ENCODE data around the gene FIBCD1. TPM values are rescaled to one million over a fixed set of nuclear protein-coding genes. Genes with fewer than 3 reads are reported as not detected.

The FIBCD1 gene
- total RNA-seq, 1 donor from 2014 or later, result 0.66 TPM

GRCh38 chr9:130963337-130963908 lies 24.4 kb upstream of the FIBCD1 start:
- H3K9ac ChIP-seq (ENCODE audit: low read length), result peak overlapping the region; percentile 47
- Mint-ChIP-seq H3K27ac (ENCODE audit: unreplicated experiment) (no peak overlapping the region), H3K4me1 (ENCODE audit: low read depth, unreplicated experiment) (peaks cover 6% of the 10 kb centered on the region)

DNA sequence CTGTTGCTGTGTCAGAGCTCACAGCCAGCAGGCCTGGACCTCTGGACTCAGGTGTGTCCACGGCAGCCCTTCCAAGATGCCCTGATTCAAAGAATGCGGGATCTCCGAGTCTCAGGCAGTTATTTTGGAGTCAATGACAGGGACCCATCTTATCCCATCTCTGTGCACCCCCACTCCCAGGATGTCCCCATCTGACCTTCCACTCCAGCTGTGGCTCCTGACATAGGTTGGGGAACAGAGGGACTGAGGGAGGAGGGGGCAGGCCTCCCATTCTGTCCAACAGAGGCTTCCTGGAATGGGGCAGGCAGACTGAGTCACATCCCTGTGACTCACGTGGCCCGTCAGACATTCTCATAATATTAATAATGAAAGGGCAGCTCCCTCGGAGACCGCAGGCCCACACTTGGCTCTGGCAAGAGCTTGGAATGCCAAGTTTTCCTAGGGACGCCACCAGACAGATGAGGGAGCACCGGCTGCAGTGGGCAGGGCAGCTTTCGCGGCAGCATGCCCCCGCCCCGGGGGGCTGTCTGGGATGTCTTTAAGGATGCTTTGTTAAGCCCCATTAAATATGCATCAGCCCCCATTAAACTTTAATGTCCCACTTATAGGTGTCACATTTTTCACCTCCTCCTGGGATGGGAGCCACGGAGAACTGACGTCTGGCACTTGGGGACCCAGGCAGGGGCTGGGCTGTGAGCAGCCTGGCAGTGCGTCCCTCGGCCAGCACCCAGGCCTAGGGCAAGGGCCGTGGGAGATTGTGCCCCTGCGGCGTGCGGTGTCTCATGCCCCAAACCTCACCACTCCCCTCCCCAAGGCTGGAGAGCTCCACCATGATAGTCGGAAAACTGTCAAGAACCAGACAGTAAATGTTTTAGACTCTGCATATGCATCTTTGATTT lies 23.6 kb upstream of the FIBCD1 start:
- peaks cover 6% of the 10 kb centered on the region for H3K4me1 Mint-ChIP-seq (ENCODE audit: low read depth, unreplicated experiment)
- Histone ChIP-seq H3K79me2 (ENCODE audit: insufficient read depth, low read length) (no peaks in the 10 kb centered on the region), H3K4me3 (ENCODE audit: insufficient read depth, low read depth, low read length) (peak overlapping the region; percentile 30), H2AFZ (ENCODE audit: low read depth, low read length) (no peak overlapping the region), H3K27me3 (ENCODE audit: insufficient read depth, low read length) (no peaks in the 10 kb centered on the region), H3K4me2 (ENCODE audit: low read length) (peak overlapping the region; percentile 75), H4K20me1 (ENCODE audit: insufficient read depth, low read length) (no peaks in the 10 kb centered on the region), H3K9ac (ENCODE audit: low read length) (peak overlapping the region; percentile 47), H3K9me3 (ENCODE audit: insufficient read depth, low read depth, low read length) (peaks cover 8% of the 10 kb centered on the region), H3K36me3 (ENCODE audit: insufficient read depth, low read length) (no peaks in the 10 kb centered on the region), H3K27ac (ENCODE audit: low read depth, low read length) (peak overlapping the region; percentile 52), H3K4me1 (ENCODE audit: insufficient read depth, low read length) (peaks cover 18% of the 10 kb centered on the region)
- peak overlapping the region; percentile 85 for H3K27ac Mint-ChIP-seq (ENCODE audit: unreplicated experiment)
- H3K27me3 Mint-ChIP-seq (ENCODE audit: low read depth, unreplicated experiment), result peaks cover 9% of the 10 kb centered on the region
- no peak for FAIRE-seq
- no peak overlapping the region for H3K4me3 Mint-ChIP-seq (ENCODE audit: unreplicated experiment)
- peak; percentile 95 for DNase-seq (ENCODE audit: low read depth)
- peaks cover 2% of the 10 kb centered on the region for H3K36me3 Mint-ChIP-seq (ENCODE audit: low read depth, unreplicated experiment)
- no peak for TF ChIP-seq EZH2 (IDR thresholded peaks at IDR 0.05; ENCODE audit: insufficient read depth, low read length)
- TF ChIP-seq CTCF (IDR thresholded peaks at IDR 0.05; ENCODE audit: insufficient read depth, low read depth, low read length), result no peak
- peaks cover 15% of the 10 kb centered on the region for H3K9me3 Mint-ChIP-seq (ENCODE audit: unreplicated experiment)

More at GRCh38 chr9:130963337-130963908, 24.4 kb upstream of the FIBCD1 start:
- Histone ChIP-seq H3K4me1 (ENCODE audit: insufficient read depth, low read length) (peaks cover 18% of the 10 kb centered on the region), H4K20me1 (ENCODE audit: insufficient read depth, low read length) (no peaks in the 10 kb centered on the region), H3K27me3 (ENCODE audit: insufficient read depth, low read length) (no peaks in the 10 kb centered on the region), H3K4me3 (ENCODE audit: insufficient read depth, low read depth, low read length) (no peak overlapping the region), H2AFZ (ENCODE audit: low read depth, low read length) (no peak overlapping the region), H3K79me2 (ENCODE audit: insufficient read depth, low read length) (no peaks in the 10 kb centered on the region), H3K4me2 (ENCODE audit: low read length) (peak overlapping the region; percentile 75), H3K27ac (ENCODE audit: low read depth, low read length) (no peak overlapping the region), H3K36me3 (ENCODE audit: insufficient read depth, low read length) (no peaks in the 10 kb centered on the region), H3K9me3 (ENCODE audit: insufficient read depth, low read depth, low read length) (peaks cover 8% of the 10 kb centered on the region)
- DNase-seq (ENCODE audit: low read depth) (peak; percentile 37), FAIRE-seq (no peak)
- no peak overlapping the region for H3K4me3 Mint-ChIP-seq (ENCODE audit: unreplicated experiment)
- no peak for TF ChIP-seq EZH2 (IDR thresholded peaks at IDR 0.05; ENCODE audit: insufficient read depth, low read length)
- TF ChIP-seq CTCF (IDR thresholded peaks at IDR 0.05; ENCODE audit: insufficient read depth, low read depth, low read length), result no peak
- peaks cover 2% of the 10 kb centered on the region for H3K36me3 Mint-ChIP-seq (ENCODE audit: low read depth, unreplicated experiment)
- H3K27me3 Mint-ChIP-seq (ENCODE audit: low read depth, unreplicated experiment), result peaks cover 9% of the 10 kb centered on the region
- H3K9me3 Mint-ChIP-seq (ENCODE audit: unreplicated experiment), result peaks cover 15% of the 10 kb centered on the region

All from astrocyte (in vitro differentiated cells and primary cell).